ENCODE results near the gene SNAI3.

- TF ChIP-seq, protein P1, sequence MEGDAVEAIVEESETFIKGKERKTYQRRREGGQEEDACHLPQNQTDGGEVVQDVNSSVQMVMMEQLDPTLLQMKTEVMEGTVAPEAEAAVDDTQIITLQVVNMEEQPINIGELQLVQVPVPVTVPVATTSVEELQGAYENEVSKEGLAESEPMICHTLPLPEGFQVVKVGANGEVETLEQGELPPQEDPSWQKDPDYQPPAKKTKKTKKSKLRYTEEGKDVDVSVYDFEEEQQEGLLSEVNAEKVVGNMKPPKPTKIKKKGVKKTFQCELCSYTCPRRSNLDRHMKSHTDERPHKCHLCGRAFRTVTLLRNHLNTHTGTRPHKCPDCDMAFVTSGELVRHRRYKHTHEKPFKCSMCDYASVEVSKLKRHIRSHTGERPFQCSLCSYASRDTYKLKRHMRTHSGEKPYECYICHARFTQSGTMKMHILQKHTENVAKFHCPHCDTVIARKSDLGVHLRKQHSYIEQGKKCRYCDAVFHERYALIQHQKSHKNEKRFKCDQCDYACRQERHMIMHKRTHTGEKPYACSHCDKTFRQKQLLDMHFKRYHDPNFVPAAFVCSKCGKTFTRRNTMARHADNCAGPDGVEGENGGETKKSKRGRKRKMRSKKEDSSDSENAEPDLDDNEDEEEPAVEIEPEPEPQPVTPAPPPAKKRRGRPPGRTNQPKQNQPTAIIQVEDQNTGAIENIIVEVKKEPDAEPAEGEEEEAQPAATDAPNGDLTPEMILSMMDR (IDR thresholded peaks at IDR 0.05) = peak; percentile 60
- TF ChIP-seq POLR2AphosphoS5 (IDR thresholded peaks at IDR 0.05; ENCODE audit: low read depth, low read length) = no peak
- TF ChIP-seq, protein P2, sequence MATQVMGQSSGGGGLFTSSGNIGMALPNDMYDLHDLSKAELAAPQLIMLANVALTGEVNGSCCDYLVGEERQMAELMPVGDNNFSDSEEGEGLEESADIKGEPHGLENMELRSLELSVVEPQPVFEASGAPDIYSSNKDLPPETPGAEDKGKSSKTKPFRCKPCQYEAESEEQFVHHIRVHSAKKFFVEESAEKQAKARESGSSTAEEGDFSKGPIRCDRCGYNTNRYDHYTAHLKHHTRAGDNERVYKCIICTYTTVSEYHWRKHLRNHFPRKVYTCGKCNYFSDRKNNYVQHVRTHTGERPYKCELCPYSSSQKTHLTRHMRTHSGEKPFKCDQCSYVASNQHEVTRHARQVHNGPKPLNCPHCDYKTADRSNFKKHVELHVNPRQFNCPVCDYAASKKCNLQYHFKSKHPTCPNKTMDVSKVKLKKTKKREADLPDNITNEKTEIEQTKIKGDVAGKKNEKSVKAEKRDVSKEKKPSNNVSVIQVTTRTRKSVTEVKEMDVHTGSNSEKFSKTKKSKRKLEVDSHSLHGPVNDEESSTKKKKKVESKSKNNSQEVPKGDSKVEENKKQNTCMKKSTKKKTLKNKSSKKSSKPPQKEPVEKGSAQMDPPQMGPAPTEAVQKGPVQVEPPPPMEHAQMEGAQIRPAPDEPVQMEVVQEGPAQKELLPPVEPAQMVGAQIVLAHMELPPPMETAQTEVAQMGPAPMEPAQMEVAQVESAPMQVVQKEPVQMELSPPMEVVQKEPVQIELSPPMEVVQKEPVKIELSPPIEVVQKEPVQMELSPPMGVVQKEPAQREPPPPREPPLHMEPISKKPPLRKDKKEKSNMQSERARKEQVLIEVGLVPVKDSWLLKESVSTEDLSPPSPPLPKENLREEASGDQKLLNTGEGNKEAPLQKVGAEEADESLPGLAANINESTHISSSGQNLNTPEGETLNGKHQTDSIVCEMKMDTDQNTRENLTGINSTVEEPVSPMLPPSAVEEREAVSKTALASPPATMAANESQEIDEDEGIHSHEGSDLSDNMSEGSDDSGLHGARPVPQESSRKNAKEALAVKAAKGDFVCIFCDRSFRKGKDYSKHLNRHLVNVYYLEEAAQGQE (IDR thresholded peaks at IDR 0.05; ENCODE audit: insufficient read depth in 1 of 2, low read depth in 2 of 2, low read length in 1 of 2) = no peak
- no peak for TF ChIP-seq TCF7L2 (IDR thresholded peaks at IDR 0.05; ENCODE audit: low read depth, low read length)
- TF ChIP-seq SIN3A (IDR thresholded peaks at IDR 0.05; ENCODE audit: borderline replicate concordance, insufficient read depth, low read depth, low read length) = no peak
These were observed 52.6 kb downstream of the SNAI3 start for GRCh38 chr16:88633684-88634140.
